22Rv1 (cell line): ENCODE measurements around the gene PPP1R16B.

Experiments
- ZFX ChIP-seq: fragments of 450-650 bp; IDR thresholded peaks from 2 replicates; pipeline ENCODE4 v1.6.1; 2017; ENCODE audit warnings: antibody characterized with exemption, borderline replicate concordance
- TF ChIP-seq, protein P1 (sequence below): fragments of 450-650 bp; IDR thresholded peaks from 2 replicates; pipeline ENCODE4 v1.5.1; 2017; ENCODE audit warnings: mild to moderate bottlenecking

DNA sequence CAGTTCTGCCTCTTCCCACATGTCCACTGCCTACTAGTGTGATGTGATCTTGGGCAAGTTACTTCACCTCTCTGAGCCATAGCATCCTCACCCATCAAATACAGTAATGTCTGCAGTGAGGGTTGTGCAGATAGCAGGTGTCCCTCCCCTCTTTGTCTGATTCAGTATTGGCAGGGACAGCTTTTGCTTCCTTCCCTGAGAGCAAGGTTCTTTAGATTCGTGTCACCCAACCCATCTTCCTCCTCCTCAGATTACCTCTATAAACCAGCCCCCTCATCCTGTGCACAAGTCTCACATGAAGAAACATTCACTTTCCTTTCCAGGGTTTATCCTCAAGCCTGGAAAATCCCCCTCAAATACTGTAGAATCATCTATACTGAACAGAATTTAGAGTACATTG, 41.9 kb upstream of the PPP1R16B start:
- TF ChIP-seq, protein P1, sequence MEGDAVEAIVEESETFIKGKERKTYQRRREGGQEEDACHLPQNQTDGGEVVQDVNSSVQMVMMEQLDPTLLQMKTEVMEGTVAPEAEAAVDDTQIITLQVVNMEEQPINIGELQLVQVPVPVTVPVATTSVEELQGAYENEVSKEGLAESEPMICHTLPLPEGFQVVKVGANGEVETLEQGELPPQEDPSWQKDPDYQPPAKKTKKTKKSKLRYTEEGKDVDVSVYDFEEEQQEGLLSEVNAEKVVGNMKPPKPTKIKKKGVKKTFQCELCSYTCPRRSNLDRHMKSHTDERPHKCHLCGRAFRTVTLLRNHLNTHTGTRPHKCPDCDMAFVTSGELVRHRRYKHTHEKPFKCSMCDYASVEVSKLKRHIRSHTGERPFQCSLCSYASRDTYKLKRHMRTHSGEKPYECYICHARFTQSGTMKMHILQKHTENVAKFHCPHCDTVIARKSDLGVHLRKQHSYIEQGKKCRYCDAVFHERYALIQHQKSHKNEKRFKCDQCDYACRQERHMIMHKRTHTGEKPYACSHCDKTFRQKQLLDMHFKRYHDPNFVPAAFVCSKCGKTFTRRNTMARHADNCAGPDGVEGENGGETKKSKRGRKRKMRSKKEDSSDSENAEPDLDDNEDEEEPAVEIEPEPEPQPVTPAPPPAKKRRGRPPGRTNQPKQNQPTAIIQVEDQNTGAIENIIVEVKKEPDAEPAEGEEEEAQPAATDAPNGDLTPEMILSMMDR = no peak
- TF ChIP-seq ZFX = no peak
